22Rv1 (cell line): Measurements from ENCODE around the gene TRNP1.
A peak's percentile ranks its signal among the peaks of the same experiment; 100 is the strongest.

ENCODE experiments used
- H3K27ac ChIP-seq: fragments of 450-650 bp; 2 replicates; pipeline ENCODE4 v1.5.1; 2017
- CTCF ChIP-seq: fragments of 450-650 bp; IDR thresholded peaks from 2 replicates; pipeline ENCODE4 v1.5.1; 2017; ENCODE audit warnings: mild to moderate bottlenecking
- ZFX ChIP-seq: fragments of 450-650 bp; IDR thresholded peaks from 2 replicates; pipeline ENCODE4 v1.6.1; 2017; ENCODE audit warnings: antibody characterized with exemption, borderline replicate concordance

The TRNP1 gene

DNA sequence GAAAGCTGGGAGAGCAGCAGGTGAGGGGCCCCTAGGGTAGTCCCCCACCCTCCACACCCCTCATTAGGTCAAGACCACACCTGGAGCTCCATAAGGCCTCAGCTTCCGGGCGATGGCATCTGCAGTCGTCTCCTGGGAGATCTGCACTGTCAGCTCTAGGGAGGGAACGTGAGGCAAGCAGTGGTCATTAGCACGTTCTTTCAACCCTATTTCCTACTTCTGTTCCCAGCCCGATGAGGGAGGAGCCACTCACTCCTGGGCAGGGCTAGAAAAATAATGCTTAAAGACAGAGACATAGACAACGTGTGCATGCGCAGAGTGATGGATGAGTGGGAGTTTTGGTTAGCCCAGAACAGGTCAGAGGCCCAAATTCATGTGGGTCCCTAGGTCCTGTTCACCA is 42.9 kb upstream of the TRNP1 start:
- no peak for TF ChIP-seq CTCF
- TF ChIP-seq ZFX = no peak
- no peak overlapping the region for H3K27ac ChIP-seq

- no peak overlapping the region for H3K27ac ChIP-seq
- TF ChIP-seq ZFX (no peak), CTCF (no peak)
These were observed 42.3 kb upstream of the TRNP1 start for GRCh38 chr1:26951216-26951615.

- TF ChIP-seq CTCF (no peak), ZFX (no peak)
These were observed 41.5 kb upstream of the TRNP1 start for GRCh38 chr1:26951821-26952497.

DNA sequence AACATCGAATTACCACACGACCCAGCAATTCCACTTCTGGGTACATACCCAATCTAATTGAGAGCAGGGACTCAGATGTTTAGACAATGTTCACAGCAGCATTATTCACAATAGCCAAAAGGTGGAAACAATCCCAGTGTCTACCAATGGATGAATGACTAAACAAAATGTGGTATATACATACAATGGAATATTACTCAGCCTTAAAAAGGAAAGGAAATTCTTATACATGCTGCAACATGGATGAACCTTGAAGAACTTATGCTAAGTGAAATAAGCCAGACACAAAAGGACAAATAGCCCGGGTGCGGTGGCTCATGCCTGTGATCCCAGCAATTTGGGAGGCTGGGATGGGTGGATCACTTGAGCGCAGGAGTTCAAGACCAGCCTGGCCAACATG is 40.1 kb upstream of the TRNP1 start:
- no peak for TF ChIP-seq ZFX
- H3K27ac ChIP-seq = no peak overlapping the region

More at GRCh38 chr1:26951821-26952497, 41.5 kb upstream of the TRNP1 start:
- H3K27ac ChIP-seq = no peak overlapping the region

DNA sequence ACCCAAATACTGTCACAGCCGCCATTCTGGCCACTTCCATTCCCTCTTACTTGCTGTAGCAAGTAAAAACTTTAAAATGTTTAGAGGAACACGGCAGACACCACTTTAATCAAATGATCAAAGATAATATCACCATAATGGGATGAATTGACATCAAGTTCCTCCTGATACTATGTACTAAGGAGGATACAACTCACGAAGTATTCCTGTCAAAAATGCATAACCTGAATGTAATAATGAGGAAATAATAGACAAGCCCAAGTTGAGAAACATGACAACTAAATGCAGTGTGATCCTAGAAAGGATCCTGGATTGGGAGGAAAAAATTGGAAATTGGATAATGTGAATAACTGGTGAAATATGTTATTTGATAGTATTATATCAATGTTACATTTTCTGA is 37.2 kb upstream of the TRNP1 start:
- TF ChIP-seq CTCF = no peak
- no peak for TF ChIP-seq ZFX
- no peak overlapping the region for H3K27ac ChIP-seq

GRCh38 chr1:26957306-26957705 is 36.2 kb upstream of the TRNP1 start:
- TF ChIP-seq ZFX (no peak), CTCF (no peak)
- no peak overlapping the region for H3K27ac ChIP-seq

DNA sequence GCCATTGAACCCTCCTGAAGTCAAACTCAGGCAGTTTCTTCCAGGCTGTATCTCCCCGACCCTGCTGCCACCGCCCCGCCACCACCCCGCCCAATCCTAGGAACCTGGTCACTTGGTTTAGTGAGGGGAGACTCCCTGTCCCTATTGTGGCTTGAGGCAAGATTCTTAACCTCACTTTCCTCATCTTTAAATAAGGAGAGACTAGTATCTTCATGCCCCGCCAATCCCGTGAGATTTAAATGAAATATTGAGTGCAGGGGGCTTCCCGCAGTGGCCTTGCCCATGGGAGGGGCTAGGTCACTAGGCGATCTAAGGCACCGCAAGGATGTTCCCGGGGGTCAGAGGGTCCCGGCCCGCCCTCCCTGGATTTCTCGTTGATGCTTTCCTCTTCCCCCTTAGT is 34.2 kb upstream of the TRNP1 start:
- peak overlapping the region; percentile 67 for H3K27ac ChIP-seq
- TF ChIP-seq CTCF = no peak
- TF ChIP-seq ZFX = no peak
